GM12873 (cell line): Measurements from ENCODE around the gene GPR78.

Experiments used
- TF ChIP-seq, protein P1 (sequence below): IDR thresholded peaks from 2 replicates; pipeline ENCODE4 v1.5.1; 2012; ENCODE audit warnings: low read depth, mild to moderate bottlenecking, moderate library complexity, low read length, control low read depth; ENCODE audit not compliant: insufficient read depth; ENCODE audit errors: missing control alignments

Gene GPR78

GRCh38 chr4:8579526-8580320 lies 469 bp upstream of the GPR78 start:
- TF ChIP-seq, protein P1, sequence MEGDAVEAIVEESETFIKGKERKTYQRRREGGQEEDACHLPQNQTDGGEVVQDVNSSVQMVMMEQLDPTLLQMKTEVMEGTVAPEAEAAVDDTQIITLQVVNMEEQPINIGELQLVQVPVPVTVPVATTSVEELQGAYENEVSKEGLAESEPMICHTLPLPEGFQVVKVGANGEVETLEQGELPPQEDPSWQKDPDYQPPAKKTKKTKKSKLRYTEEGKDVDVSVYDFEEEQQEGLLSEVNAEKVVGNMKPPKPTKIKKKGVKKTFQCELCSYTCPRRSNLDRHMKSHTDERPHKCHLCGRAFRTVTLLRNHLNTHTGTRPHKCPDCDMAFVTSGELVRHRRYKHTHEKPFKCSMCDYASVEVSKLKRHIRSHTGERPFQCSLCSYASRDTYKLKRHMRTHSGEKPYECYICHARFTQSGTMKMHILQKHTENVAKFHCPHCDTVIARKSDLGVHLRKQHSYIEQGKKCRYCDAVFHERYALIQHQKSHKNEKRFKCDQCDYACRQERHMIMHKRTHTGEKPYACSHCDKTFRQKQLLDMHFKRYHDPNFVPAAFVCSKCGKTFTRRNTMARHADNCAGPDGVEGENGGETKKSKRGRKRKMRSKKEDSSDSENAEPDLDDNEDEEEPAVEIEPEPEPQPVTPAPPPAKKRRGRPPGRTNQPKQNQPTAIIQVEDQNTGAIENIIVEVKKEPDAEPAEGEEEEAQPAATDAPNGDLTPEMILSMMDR, result no peak

DNA sequence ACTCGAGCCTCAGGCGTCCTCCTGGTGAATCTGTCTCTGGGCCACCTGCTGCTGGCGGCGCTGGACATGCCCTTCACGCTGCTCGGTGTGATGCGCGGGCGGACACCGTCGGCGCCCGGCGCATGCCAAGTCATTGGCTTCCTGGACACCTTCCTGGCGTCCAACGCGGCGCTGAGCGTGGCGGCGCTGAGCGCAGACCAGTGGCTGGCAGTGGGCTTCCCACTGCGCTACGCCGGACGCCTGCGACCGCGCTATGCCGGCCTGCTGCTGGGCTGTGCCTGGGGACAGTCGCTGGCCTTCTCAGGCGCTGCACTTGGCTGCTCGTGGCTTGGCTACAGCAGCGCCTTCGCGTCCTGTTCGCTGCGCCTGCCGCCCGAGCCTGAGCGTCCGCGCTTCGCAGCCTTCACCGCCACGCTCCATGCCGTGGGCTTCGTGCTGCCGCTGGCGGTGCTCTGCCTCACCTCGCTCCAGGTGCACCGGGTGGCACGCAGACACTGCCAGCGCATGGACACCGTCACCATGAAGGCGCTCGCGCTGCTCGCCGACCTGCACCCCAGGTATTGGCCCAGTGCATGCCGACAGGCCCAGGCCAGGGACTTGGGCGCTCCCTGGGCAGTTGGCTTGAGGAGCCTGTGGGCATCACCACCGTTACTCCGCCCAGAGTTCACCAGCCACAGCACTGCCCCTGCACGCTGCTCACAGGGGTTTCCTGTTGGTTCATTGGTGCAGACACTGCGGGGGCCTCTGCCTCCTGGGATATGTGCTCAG lies 1.1 kb downstream of the GPR78 start:
- TF ChIP-seq, protein P1, result no peak

- TF ChIP-seq, protein P1, result no peak
Measured at GRCh38 chr4:8582016-8582415, 1.8 kb downstream of the GPR78 start.

DNA sequence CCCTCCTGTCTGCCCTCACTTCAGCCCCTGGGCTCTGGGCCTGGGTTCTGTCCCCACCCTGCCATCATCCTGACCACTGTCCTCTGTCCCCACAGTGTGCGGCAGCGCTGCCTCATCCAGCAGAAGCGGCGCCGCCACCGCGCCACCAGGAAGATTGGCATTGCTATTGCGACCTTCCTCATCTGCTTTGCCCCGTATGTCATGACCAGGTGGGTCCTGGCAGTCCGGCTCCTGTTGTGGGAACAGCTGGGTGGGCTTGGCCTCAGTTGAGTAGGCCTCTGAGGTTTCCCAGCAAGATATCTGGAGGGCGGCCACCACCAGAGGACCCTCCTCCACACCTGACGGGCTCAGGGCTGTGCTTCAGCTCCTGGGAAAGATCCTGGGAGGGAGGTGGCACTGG lies 2.2 kb downstream of the GPR78 start:
- TF ChIP-seq, protein P1, result no peak

- TF ChIP-seq, protein P1, result no peak
Measured at GRCh38 chr4:8582941-8583654, 2.9 kb downstream of the GPR78 start.

DNA sequence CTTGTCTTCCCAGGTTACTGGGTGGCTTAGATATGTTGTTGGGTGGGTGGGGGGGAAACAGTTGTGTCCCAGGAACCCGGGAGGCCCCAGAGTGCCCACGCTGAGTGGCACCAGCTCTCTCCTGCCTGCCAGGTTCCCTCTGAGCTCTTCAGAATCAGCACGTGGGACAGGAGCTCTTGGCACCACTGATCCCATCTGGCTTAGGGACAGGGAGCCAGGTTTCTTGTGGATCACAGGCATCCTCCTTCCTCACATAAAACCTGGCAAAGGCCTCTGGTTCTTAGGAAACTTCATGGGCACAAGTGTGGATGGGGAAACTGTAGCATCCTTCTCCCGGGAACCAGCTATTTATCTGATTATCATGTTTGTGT lies 3.4 kb downstream of the GPR78 start:
- TF ChIP-seq, protein P1, result no peak

DNA sequence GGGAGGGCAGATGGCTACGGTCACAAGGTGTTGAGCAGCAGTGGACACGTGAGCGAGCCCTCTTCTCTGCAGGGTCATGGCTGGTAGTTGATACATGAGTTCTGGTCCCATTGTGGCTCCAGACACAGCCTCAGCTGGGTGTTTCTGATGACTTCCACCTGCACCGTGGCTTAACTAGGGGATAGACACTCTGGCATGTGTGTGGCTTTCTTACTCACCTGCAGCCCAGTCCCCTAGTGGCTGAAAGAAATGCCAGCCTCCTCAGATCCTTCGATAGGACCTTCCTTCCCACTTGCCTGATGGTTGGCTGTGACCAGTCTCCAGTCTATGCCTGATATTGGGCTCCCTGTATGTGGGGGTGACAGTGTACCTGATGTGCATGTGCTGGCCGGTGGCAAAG lies 5.0 kb downstream of the GPR78 start:
- TF ChIP-seq, protein P1, result peak; percentile 44
